AG09309 (cell line): Measurements from ENCODE around the gene CST7.

Source experiments
- DNase-seq: peaks from one replicate; pipeline ENCODE4 v3.0.0-alpha.2; 2010; ENCODE audit warnings: low read depth
- H3K4me3 ChIP-seq: 2 replicates; pipeline ENCODE4 v1.5.1; 2011; ENCODE audit warnings: mild to moderate bottlenecking, low read depth, low read length, moderate library complexity; ENCODE audit not compliant: control insufficient read depth
- TF ChIP-seq, protein P1 (sequence below): IDR thresholded peaks from 2 replicates; pipeline ENCODE4 v1.5.1; 2011; ENCODE audit warnings: mild to moderate bottlenecking, low read depth, low read length, inconsistent platforms; ENCODE audit not compliant: insufficient read depth, control insufficient read depth; ENCODE audit errors: missing control alignments

Gene CST7

DNA sequence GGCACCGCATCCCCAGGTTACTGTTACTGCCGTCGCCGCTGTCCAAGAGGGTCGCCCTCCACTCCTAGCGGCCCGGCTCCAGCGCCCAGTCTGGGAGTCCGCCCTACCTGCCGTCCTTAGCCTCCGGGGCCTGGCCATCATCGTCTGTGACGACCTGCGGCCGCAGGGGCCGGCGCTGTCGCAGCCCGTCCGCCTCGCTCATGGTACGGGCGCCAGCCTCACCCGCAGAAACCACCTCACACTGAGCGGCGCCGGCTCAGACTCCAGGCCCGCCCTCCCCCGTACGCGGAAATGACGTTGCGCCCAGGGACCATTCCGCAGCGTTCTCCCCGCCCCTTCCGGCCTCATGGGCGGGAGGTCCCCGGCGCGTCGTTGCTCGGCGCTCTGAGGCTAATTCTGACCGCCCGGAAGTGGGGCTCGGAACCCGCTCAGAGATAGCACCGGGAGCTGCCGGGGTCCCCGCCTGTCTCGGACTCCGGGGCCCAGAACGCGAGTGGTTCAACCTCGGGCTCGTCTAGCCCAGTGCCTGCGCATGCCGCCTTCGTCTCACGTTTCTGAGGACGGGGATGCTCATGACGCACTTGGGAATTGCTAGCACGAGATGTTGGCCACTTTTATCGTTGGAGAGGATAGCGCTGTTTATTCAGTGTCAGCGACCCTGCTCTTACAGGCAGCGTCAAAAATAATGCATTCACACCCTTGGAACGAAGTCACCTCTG lies 43.6 kb downstream of the CST7 start, which contains the start of gene APMAP:
Gene APMAP, minus strand, starts transcription at position 265 of the 719 bp plus-strand sequence. Its CDS starts 63 bp downstream, at position 202.
- TF ChIP-seq, protein P1, sequence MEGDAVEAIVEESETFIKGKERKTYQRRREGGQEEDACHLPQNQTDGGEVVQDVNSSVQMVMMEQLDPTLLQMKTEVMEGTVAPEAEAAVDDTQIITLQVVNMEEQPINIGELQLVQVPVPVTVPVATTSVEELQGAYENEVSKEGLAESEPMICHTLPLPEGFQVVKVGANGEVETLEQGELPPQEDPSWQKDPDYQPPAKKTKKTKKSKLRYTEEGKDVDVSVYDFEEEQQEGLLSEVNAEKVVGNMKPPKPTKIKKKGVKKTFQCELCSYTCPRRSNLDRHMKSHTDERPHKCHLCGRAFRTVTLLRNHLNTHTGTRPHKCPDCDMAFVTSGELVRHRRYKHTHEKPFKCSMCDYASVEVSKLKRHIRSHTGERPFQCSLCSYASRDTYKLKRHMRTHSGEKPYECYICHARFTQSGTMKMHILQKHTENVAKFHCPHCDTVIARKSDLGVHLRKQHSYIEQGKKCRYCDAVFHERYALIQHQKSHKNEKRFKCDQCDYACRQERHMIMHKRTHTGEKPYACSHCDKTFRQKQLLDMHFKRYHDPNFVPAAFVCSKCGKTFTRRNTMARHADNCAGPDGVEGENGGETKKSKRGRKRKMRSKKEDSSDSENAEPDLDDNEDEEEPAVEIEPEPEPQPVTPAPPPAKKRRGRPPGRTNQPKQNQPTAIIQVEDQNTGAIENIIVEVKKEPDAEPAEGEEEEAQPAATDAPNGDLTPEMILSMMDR = no peak
- DNase-seq = peak; percentile 41

DNA sequence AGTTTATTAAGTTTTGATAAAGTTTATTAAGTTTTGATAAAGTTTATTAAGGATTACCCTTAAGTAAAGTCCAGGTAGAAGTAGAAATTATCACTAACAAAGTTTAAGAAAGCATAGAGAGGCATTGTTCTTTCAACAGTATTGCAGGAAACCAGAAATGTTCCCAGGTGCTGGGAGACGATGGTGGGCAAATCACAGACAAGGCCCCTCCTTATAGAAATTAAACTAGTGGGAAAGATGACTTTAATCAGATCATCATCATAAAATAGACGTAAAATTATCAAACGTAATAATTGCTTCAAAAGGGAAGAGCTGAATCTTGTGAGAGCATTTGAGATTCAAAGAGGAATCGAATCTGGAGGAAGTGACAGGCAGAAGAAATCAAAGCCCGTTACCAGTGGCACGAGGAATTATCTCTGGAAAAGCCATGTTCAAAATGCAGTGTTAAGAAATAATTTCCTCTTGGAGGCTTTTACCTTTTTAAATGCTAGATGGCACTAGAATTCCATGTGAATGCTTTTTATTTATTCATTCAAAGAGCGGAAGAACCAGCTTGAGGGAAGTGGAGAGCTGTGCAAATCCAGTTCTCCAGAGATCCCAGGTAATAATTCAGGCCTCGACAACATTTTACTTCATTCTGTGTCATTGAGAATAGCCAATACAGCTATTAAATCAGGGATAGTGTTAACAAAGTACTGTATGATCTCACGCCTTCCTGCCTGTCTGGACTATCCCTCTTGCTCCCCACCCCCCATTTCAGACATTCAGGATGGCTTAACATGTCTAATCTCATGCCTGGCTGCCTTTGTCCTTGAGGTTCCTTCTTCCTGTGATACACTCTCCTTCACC lies 44.5 kb downstream of the CST7 start:
- peak overlapping the region; percentile 95 for H3K4me3 ChIP-seq
- TF ChIP-seq, protein P1 = peak; percentile 47
- DNase-seq = peak; percentile 23

More for the DNA sequence above, 43.6 kb downstream of the CST7 start, which contains the start of gene APMAP:
- H3K4me3 ChIP-seq = peak within 1 kb of the TSS; percentile 95

DNA sequence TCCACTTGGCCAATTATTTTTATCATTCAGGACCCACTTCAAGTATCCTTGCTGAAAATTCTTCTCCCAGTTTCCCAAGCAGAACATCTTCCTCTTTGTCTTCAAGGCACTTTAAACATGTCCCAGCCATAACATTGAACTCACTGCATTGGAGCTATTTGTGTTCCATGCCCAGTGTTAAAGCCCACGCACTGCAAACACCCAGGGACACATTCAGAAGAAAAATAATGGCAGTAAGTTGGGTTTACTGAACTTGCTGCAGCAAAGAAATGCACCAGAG lies 45.1 kb downstream of the CST7 start:
- DNase-seq = no peak
- H3K4me3 ChIP-seq = no peak overlapping the region
- TF ChIP-seq, protein P1 = no peak

DNA sequence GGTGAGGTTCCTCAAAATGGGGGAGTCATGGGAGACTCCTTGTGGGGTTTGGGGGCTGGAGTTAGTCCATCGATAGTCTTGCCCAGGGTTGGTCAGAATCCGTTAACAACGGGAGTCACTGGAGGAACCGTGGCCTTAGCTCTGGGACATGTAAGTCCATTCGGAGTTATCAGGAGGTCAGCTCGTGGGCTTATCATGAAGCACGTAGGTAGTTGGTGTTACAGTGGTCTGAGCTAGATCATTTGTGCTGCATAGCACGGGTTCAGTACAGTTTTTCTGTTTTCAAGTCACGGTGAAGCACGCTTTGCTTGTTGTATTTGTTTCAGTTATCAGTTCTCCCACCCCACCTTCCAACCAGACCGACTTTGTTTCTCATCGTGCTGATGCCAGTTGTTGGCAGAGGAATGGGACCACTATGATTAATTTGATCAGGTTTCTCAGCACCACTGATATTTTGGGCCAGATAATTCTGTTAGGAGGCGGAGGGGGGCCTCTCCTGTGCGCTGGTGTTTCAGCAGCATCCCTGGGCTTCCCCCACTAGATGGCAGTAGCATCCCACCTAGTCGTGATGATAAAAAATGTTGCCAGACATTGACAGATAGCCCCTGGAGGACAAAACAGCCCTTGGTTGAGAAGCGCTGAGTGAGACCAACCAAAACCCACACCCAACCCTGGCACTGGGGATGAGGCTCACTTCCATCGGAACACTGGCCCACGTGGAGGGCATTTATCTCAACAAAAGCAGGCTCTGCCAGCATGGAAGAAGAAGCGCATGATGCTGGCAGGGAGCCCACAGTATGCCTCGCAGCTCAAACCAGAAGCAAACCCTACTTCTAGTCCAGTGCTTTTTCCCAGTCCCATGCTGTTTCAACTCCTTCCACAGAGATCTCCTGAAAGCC lies 45.6 kb downstream of the CST7 start:
- TF ChIP-seq, protein P1 = peak; percentile 92
- DNase-seq = peak; percentile 31
- no peak overlapping the region for H3K4me3 ChIP-seq

DNA sequence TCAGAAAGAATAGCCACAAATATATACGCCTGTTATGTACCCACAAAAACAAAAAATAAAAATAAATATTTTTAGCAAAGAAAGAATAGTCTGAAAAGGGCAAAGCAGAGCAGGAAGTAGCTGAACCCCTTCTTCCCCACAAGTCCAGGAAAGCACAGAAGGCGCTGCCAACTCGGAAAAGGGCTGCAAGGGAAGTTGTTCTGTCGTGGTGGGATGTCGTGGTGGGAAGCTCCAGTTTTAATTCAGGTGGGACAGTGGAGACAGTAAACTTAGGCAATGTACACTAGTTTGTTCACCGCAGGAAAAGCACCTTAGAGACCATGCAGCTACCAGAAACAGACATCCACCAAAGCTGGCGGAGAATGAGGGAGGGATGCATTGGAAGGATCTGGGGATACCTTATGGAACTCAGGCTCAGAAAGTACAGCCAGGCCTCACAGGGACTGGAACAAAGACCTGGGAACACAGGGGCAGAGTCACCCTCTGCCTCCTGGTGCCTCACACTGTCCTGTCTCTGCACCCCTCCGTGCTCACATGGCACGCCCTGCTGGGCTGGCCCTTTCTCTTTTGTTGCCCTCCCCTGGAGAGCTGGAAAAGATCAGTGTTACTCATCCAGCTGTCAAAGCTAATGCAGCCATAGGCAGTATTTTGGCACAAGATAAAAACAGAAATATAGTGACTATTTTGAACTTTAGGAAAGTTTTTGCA lies 46.8 kb downstream of the CST7 start:
- DNase-seq = no peak
- TF ChIP-seq, protein P1 = no peak
- H3K4me3 ChIP-seq = no peak overlapping the region
